Glutamatergic neuron (in vitro differentiated cells): ENCODE measurements around the gene ZNF423. TPM values are rescaled to one million over a fixed set of nuclear protein-coding genes. Genes with fewer than 3 reads are reported as not detected.

Source experiments
- DNase-seq: peaks from one replicate; pipeline ENCODE4 v3.0.0; 2022
- H3K27ac Mint-ChIP-seq: one replicate; pipeline ENCODE4 v1.8.0; 2020; ENCODE audit warnings: mild to moderate bottlenecking, mixed read lengths, inconsistent platforms; ENCODE audit not compliant: unreplicated experiment
- H3K27me3 Mint-ChIP-seq: one replicate; pipeline ENCODE4 v1.8.0; 2020; ENCODE audit warnings: mild to moderate bottlenecking, moderate library complexity, mixed read lengths, inconsistent platforms; ENCODE audit not compliant: unreplicated experiment
- H3K36me3 Mint-ChIP-seq: one replicate; pipeline ENCODE4 v1.8.0; 2020; ENCODE audit warnings: mild to moderate bottlenecking, mixed read lengths, inconsistent platforms; ENCODE audit not compliant: unreplicated experiment
- H3K4me1 Mint-ChIP-seq: one replicate; pipeline ENCODE4 v1.8.0; 2020; ENCODE audit warnings: mild to moderate bottlenecking, low read depth, mixed read lengths, inconsistent platforms; ENCODE audit not compliant: unreplicated experiment
- H3K4me3 Mint-ChIP-seq: one replicate; pipeline ENCODE4 v1.8.0; 2020; ENCODE audit warnings: mild to moderate bottlenecking, mixed read lengths, inconsistent platforms; ENCODE audit not compliant: unreplicated experiment
- H3K9me3 Mint-ChIP-seq: one replicate; pipeline ENCODE4 v1.8.0; 2020; ENCODE audit warnings: mild to moderate bottlenecking, moderate library complexity, mixed read lengths, inconsistent platforms; ENCODE audit not compliant: unreplicated experiment
- CTCF ChIP-seq: fragments of 200-600 bp; sonication (generic); IDR thresholded peaks from one replicate; pipeline ENCODE4 v1.5.0; 2021; ENCODE audit not compliant: partially characterized antibody, unreplicated experiment
- total RNA-seq: library from RNA; stranded (reverse); fragmentation: NEBNext Ultra II Directional; extraction: Animal tissue kit (Norgen Biotek cat#: 25700); gene quantifications from one replicate; pipeline ENCODE4 v1.2.1, GENCODE V29; 2021; ENCODE audit not compliant: unreplicated experiment

The ZNF423 gene
- total RNA-seq, 1 donor from 2014 or later = 149 TPM

GRCh38 chr16:49740256-49740655, 115.7 kb downstream of the ZNF423 start:
- Mint-ChIP-seq H3K9me3 (peaks cover 10% of the 10 kb centered on the region), H3K27ac (peak overlapping the region; percentile 12), H3K4me1 (peaks cover 34% of the 10 kb centered on the region), H3K4me3 (no peak overlapping the region), H3K27me3 (peaks cover 11% of the 10 kb centered on the region), H3K36me3 (no peaks in the 10 kb centered on the region)
- TF ChIP-seq CTCF = no peak
- no peak for DNase-seq

- Mint-ChIP-seq H3K27me3 (peaks cover 15% of the 10 kb centered on the region), H3K4me3 (no peak overlapping the region), H3K36me3 (no peaks in the 10 kb centered on the region), H3K9me3 (peaks cover 13% of the 10 kb centered on the region), H3K4me1 (peaks cover 32% of the 10 kb centered on the region), H3K27ac (no peak overlapping the region)
- DNase-seq = peak; percentile 54
- TF ChIP-seq CTCF = peak; percentile 57
Measured at GRCh38 chr16:49739381-49739780, 116.5 kb downstream of the ZNF423 start.

GRCh38 chr16:49738832-49739231, 117.1 kb downstream of the ZNF423 start:
- Mint-ChIP-seq H3K4me1 (peaks cover 32% of the 10 kb centered on the region), H3K36me3 (no peaks in the 10 kb centered on the region), H3K27me3 (peaks cover 15% of the 10 kb centered on the region), H3K9me3 (peaks cover 13% of the 10 kb centered on the region), H3K4me3 (no peak overlapping the region), H3K27ac (no peak overlapping the region)
- TF ChIP-seq CTCF = no peak
- no peak for DNase-seq

GRCh38 chr16:49738001-49738400, 117.9 kb downstream of the ZNF423 start:
- Mint-ChIP-seq H3K4me1 (peaks cover 36% of the 10 kb centered on the region), H3K27me3 (peaks cover 13% of the 10 kb centered on the region), H3K36me3 (no peaks in the 10 kb centered on the region), H3K4me3 (no peak overlapping the region), H3K27ac (no peak overlapping the region), H3K9me3 (peaks cover 11% of the 10 kb centered on the region)
- DNase-seq = no peak
- no peak for TF ChIP-seq CTCF

- DNase-seq = no peak
- Mint-ChIP-seq H3K9me3 (peaks cover 11% of the 10 kb centered on the region), H3K36me3 (no peaks in the 10 kb centered on the region), H3K4me3 (no peak overlapping the region), H3K4me1 (peaks cover 40% of the 10 kb centered on the region), H3K27ac (no peak overlapping the region), H3K27me3 (peaks cover 13% of the 10 kb centered on the region)
- TF ChIP-seq CTCF = no peak
Measured at GRCh38 chr16:49737541-49737940, 118.4 kb downstream of the ZNF423 start.
